DND-41 (cell line): ENCODE measurements around the gene DIDO1.

Experiments
- CTCF ChIP-seq: IDR thresholded peaks from 2 replicates; pipeline ENCODE4 v1.5.1; 2012; ENCODE audit warnings: borderline replicate concordance, low read length, moderate library complexity, mild to moderate bottlenecking; ENCODE audit not compliant: poor library complexity, severe bottlenecking; ENCODE audit errors: extremely low read depth
- EZH2 ChIP-seq: IDR thresholded peaks from 3 replicates; pipeline ENCODE4 v1.6.1; 2012; ENCODE audit warnings: borderline replicate concordance, low read depth, mild to moderate bottlenecking, moderate library complexity, low read length, inconsistent platforms; ENCODE audit not compliant: severe bottlenecking

- no peak for TF ChIP-seq CTCF
- no peak for TF ChIP-seq EZH2
Observed at GRCh38 chr20:62831361-62831788, 94.9 kb downstream of the DIDO1 start.
